ENCODE results near the gene HAUS8. TPM values are rescaled to one million over a fixed set of nuclear protein-coding genes. Genes with fewer than 3 reads are reported as not detected.
A peak's percentile ranks its signal among the peaks of the same experiment; 100 is the strongest.

HAUS8 gene
- total RNA-seq, 2 experiments from 2014 or later, result 50.7 to 51.7 TPM

GRCh38 chr19:17078036-17078919, 3.0 kb upstream of the HAUS8 start:
- Mint-ChIP-seq H3K4me3 (peak overlapping the region; percentile 99), H3K9me3 (no peaks in the 10 kb centered on the region), H3K36me3 (peaks cover 18% of the 10 kb centered on the region), H3K27ac (no peak overlapping the region), H3K27me3 (no peaks in the 10 kb centered on the region), H3K4me1 (peaks cover 50% of the 10 kb centered on the region)
- DNase-seq (no peak), ATAC-seq (ENCODE audit: low read depth) (no peak)
- POLR2A ChIA-PET, result interaction anchor here (2.4 kb wide), 1 partner anchor 47 kb away, joined by 8 read pairs; no protein-coding TSS in a partner anchor

- H3K4me3 Mint-ChIP-seq, result peak overlapping the region; percentile 99
- H3K9me3 Mint-ChIP-seq, result no peaks in the 10 kb centered on the region
- POLR2A ChIA-PET, result interaction anchor here (1.1 to 4.3 kb wide), 3 partner anchors 48 to 148 kb away, joined by 9 to 64 read pairs (median 10); partner anchors contain the start of genes OCEL1 and USE1
- H3K27me3 Mint-ChIP-seq, result no peaks in the 10 kb centered on the region
- no peak for ATAC-seq (ENCODE audit: low read depth)
- H3K36me3 Mint-ChIP-seq, result peaks cover 24% of the 10 kb centered on the region
- peaks cover 50% of the 10 kb centered on the region for H3K4me1 Mint-ChIP-seq
- H3K27ac Mint-ChIP-seq, result no peak overlapping the region
- no peak for DNase-seq
These were observed 2.3 kb upstream of the HAUS8 start for GRCh38 chr19:17077447-17078028.

GRCh38 chr19:17076543-17076991, 1.3 kb upstream of the HAUS8 start:
- Mint-ChIP-seq H3K4me1 (peaks cover 42% of the 10 kb centered on the region), H3K4me3 (peak overlapping the region; percentile 99), H3K27ac (peak overlapping the region; percentile 98), H3K27me3 (no peaks in the 10 kb centered on the region), H3K36me3 (peaks cover 22% of the 10 kb centered on the region), H3K9me3 (no peaks in the 10 kb centered on the region)
- DNase-seq (peak; percentile 61), ATAC-seq (ENCODE audit: low read depth) (peak; percentile 25)
- POLR2A ChIA-PET, result interaction anchor here (0.9 to 4.3 kb wide), 12 partner anchors 9 to 206 kb away, joined by 3 to 64 read pairs (median 4); partner anchors contain the start of genes OCEL1 and USE1

DNA sequence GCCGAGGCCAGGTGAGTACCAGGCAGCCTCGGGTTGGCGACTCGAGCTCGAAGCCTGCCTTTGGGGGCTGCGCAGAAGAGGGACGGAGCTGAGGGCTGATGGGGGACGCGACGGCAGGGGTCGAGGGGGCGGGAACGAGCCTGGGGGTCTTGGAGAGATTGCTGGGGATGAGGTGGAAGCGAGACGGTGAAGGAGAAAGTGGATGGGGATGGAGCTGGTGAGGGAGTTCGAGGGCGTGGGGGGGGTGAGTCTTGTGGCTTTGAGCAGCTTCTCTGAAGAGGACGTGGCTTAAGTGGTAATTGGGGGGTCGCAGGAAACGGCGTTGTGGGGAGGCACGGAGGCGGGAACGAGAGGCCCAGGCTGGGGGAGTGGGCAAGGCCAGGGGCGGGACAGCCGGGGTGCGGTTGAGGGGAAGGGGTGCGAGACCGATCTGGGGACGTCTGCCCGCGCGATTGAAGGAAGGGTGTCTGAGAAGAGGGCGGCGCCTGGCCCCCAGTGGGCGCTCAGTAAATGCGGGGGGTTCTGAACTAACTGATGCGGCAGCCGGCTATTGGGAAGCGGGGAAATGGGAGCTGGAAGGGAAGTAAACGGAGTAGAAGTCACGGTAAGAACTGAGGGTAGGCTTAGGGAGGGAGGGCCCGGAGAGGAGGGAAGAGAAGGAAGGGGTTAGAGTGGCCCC, 751 bp upstream of the HAUS8 start:
- Mint-ChIP-seq H3K27ac (peak overlapping the region; percentile 98), H3K9me3 (no peaks in the 10 kb centered on the region), H3K27me3 (no peaks in the 10 kb centered on the region), H3K36me3 (peaks cover 24% of the 10 kb centered on the region), H3K4me1 (peaks cover 44% of the 10 kb centered on the region), H3K4me3 (peak overlapping the region; percentile 99)
- ATAC-seq (ENCODE audit: low read depth) (peak; percentile 10), DNase-seq (peak; percentile 75)
- POLR2A ChIA-PET, result interaction anchor here (0.6 to 4.3 kb wide), 15 partner anchors 9 to 207 kb away, joined by 3 to 64 read pairs (median 4); partner anchors contain the start of genes OCEL1 and USE1

- no peaks in the 10 kb centered on the region for H3K27me3 Mint-ChIP-seq
- H3K9me3 Mint-ChIP-seq, result no peaks in the 10 kb centered on the region
- peak overlapping the region; percentile 99 for H3K4me3 Mint-ChIP-seq
- DNase-seq (no peak), ATAC-seq (ENCODE audit: low read depth) (no peak)
- POLR2A ChIA-PET, result interaction anchor here (0.9 to 4.3 kb wide), 7 partner anchors 9 to 140 kb away, joined by 3 to 64 read pairs (median 4); partner anchors contain the start of gene USE1
- H3K36me3 Mint-ChIP-seq, result peaks cover 30% of the 10 kb centered on the region
- H3K4me1 Mint-ChIP-seq, result peaks cover 45% of the 10 kb centered on the region
- peak overlapping the region; percentile 96 for H3K27ac Mint-ChIP-seq
These were observed 618 bp downstream of the HAUS8 start for GRCh38 chr19:17074634-17075034.

- Mint-ChIP-seq H3K27me3 (no peaks in the 10 kb centered on the region), H3K36me3 (peaks cover 34% of the 10 kb centered on the region), H3K9me3 (no peaks in the 10 kb centered on the region), H3K4me3 (peak overlapping the region; percentile 99), H3K4me1 (peaks cover 41% of the 10 kb centered on the region), H3K27ac (peak overlapping the region; percentile 96)
- ATAC-seq (ENCODE audit: low read depth) (no peak), DNase-seq (no peak)
- POLR2A ChIA-PET, result interaction anchor here (0.9 to 4.3 kb wide), 7 partner anchors 9 to 141 kb away, joined by 3 to 64 read pairs (median 4); partner anchors contain the start of gene USE1
These were observed 1.2 kb downstream of the HAUS8 start for GRCh38 chr19:17073869-17074633.

DNA sequence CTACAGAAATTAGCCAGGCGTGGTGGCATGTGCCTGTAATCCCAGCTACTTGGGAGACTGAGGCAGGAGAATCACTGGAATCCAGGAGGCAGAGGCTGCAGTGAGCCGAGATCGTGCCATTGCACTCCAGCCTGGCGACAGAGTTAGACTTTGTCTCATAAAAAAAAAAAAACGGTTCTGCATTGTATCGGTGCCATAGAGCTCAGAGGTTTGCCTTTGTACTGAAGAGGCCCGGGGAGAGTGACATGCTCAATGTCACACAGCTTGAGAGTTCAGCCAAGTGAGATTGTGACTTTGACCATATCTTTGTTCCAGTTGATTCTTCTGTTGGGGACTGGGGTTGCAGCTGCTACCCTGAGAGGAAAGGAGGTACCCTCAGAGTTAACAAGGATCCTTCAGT, 4.3 kb downstream of the HAUS8 start:
- Mint-ChIP-seq H3K4me1 (peaks cover 40% of the 10 kb centered on the region), H3K9me3 (no peaks in the 10 kb centered on the region), H3K4me3 (no peak overlapping the region), H3K27me3 (no peaks in the 10 kb centered on the region), H3K27ac (no peak overlapping the region), H3K36me3 (peaks cover 38% of the 10 kb centered on the region)
- no peak for ATAC-seq (ENCODE audit: low read depth)
- DNase-seq, result no peak
- POLR2A ChIA-PET, result no interaction called here

- Mint-ChIP-seq H3K9me3 (no peaks in the 10 kb centered on the region), H3K4me3 (no peak overlapping the region), H3K27ac (no peak overlapping the region), H3K36me3 (peaks cover 38% of the 10 kb centered on the region), H3K4me1 (peaks cover 42% of the 10 kb centered on the region), H3K27me3 (no peaks in the 10 kb centered on the region)
- POLR2A ChIA-PET, result no interaction called here
- DNase-seq, result no peak
- no peak for ATAC-seq (ENCODE audit: low read depth)
These were observed 4.8 kb downstream of the HAUS8 start for GRCh38 chr19:17070421-17070820.

- H3K9me3 Mint-ChIP-seq, result no peaks in the 10 kb centered on the region
- ATAC-seq (ENCODE audit: low read depth), result no peak
- peak overlapping the region; percentile 24 for H3K27ac Mint-ChIP-seq
- POLR2A ChIA-PET, result interaction anchor here (0.6 to 2.1 kb wide), 5 partner anchors 16 to 237 kb away, joined by 3 to 5 read pairs (median 4); partner anchors contain the start of genes ANKLE1 and OCEL1
- no peak overlapping the region for H3K4me3 Mint-ChIP-seq
- no peaks in the 10 kb centered on the region for H3K27me3 Mint-ChIP-seq
- peaks cover 47% of the 10 kb centered on the region for H3K36me3 Mint-ChIP-seq
- peaks cover 50% of the 10 kb centered on the region for H3K4me1 Mint-ChIP-seq
- no peak for DNase-seq
These were observed 6.1 kb downstream of the HAUS8 start for GRCh38 chr19:17069193-17069592.

- no peaks in the 10 kb centered on the region for H3K9me3 Mint-ChIP-seq
- peaks cover 65% of the 10 kb centered on the region for H3K36me3 Mint-ChIP-seq
These were observed 11.8 kb downstream of the HAUS8 start for GRCh38 chr19:17063428-17063827.

DNA sequence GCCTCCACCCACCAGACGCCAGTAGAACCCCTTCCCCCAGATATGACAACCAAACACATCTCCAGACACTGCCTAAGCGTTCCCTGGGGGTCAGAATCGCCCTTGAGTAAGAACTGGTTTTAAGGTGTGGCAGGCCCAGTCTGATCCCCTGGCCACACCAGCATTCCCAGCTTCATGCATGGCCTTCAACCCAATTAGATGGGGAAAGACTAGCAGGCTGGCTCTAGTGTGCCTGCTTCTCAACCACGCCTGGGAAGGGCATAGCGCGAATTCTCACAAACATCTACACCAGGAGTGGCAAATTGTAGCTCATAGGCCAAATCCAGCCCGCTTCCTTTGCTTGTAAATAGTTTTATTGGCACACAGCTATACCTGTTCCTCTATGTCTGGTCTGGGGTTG, 13.6 kb downstream of the HAUS8 start:
- no peak overlapping the region for H3K4me3 Mint-ChIP-seq
- no peak for ATAC-seq (ENCODE audit: low read depth)
- peaks cover 68% of the 10 kb centered on the region for H3K36me3 Mint-ChIP-seq
- H3K4me1 Mint-ChIP-seq, result peaks cover 20% of the 10 kb centered on the region
- H3K9me3 Mint-ChIP-seq, result no peaks in the 10 kb centered on the region
- DNase-seq, result no peak
- POLR2A ChIA-PET, result no interaction called here
- no peaks in the 10 kb centered on the region for H3K27me3 Mint-ChIP-seq
- no peak overlapping the region for H3K27ac Mint-ChIP-seq

More at GRCh38 chr19:17063428-17063827, 11.8 kb downstream of the HAUS8 start:
- Mint-ChIP-seq H3K4me3 (no peak overlapping the region), H3K27me3 (no peaks in the 10 kb centered on the region), H3K27ac (no peak overlapping the region), H3K4me1 (peaks cover 29% of the 10 kb centered on the region)
- no peak for DNase-seq
- POLR2A ChIA-PET, result no interaction called here
- no peak for ATAC-seq (ENCODE audit: low read depth)

DNA sequence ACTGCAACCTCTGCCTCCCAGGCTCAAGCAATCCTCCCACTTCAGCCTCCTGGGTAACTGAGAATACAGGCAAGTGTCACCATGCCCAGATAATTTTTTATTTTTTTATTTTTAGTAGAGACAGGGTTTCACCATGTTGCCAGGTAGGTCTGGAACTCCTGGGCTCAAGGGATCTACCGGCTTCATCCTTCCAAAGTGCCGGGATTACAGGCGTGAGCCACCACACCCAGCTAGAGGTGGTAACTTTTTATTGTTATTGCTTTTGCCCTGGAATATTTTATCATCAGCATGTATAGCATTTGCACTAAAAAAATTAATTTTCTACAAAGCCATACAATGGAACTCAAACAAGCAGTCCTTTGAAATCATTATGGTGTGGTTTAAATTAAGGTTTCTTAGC, 14.0 kb downstream of the HAUS8 start:
- no peaks in the 10 kb centered on the region for H3K9me3 Mint-ChIP-seq
- H3K27me3 Mint-ChIP-seq, result no peaks in the 10 kb centered on the region
- no peak overlapping the region for H3K4me3 Mint-ChIP-seq
- no peak overlapping the region for H3K27ac Mint-ChIP-seq
- POLR2A ChIA-PET, result no interaction called here
- DNase-seq (no peak), ATAC-seq (ENCODE audit: low read depth) (no peak)
- peaks cover 17% of the 10 kb centered on the region for H3K4me1 Mint-ChIP-seq
- H3K36me3 Mint-ChIP-seq, result peaks cover 72% of the 10 kb centered on the region

All from activated naive CD8-positive, alpha-beta T cell treated with anti-CD3 and anti-CD28 coated beads, Interleukin-2, amount 10 ng/mL, durations not matched to agents 7 days and 5 days (primary cell).